Cardiac muscle cell (in vitro differentiated cells and primary cell): Measurements from ENCODE around the gene C13orf46. TPM values are rescaled to one million over a fixed set of nuclear protein-coding genes. Genes with fewer than 3 reads are reported as not detected.
A peak's percentile ranks its signal among the peaks of the same experiment; 100 is the strongest.

Source experiments
- DNase-seq, 2 donors: peaks; one replicate each; pipeline versions ENCODE4 v3.0.0 to v3.0.0-alpha.2; 2010 to 2017; ENCODE audit warnings: low read depth in 1 of 2, low spot score in 1 of 2
- H3K27ac ChIP-seq: fragments of 200-600 bp; sonication (generic); 2 replicates; pipeline ENCODE4 v1.5.1; 2016
- H3K27me3 ChIP-seq: fragments of 200-600 bp; sonication (generic); 2 replicates; pipeline ENCODE4 v1.6.0; 2016; ENCODE audit warnings: control low read depth
- H3K36me3 ChIP-seq: fragments of 200-600 bp; sonication (generic); 2 replicates; pipeline ENCODE4 v1.5.1; 2016; ENCODE audit warnings: control low read depth
- H3K4me1 ChIP-seq: fragments of 200-600 bp; sonication (generic); 2 replicates; pipeline ENCODE4 v1.8.1; 2017; ENCODE audit warnings: low read depth, mild to moderate bottlenecking, mixed run types
- H3K4me3 ChIP-seq: fragments of 200-600 bp; sonication (generic); 2 replicates; pipeline ENCODE4 v1.5.1; 2016; ENCODE audit warnings: mild to moderate bottlenecking
- H3K9me3 ChIP-seq: fragments of 200-600 bp; sonication (generic); 2 replicates; pipeline ENCODE4 v1.5.1; 2017; ENCODE audit warnings: low read depth, mild to moderate bottlenecking, control low read depth
- CTCF ChIP-seq: IDR thresholded peaks from 2 replicates; pipeline ENCODE4 v1.5.1; 2012; ENCODE audit warnings: low read depth, mild to moderate bottlenecking, low read length
- polyA plus RNA-seq: library from polyadenylated mRNA; unstranded; fragments of >200 nt; fragmentation: Nextera tagmentation; extraction: Ambion mirVana; gene quantifications from 2 replicates; pipeline ENCODE4 v1.2.1, GENCODE V29; 2016
- total RNA-seq: library from RNA; depleted of rRNA; stranded (reverse); fragments of >200 nt; gene quantifications from 2 replicates; pipeline ENCODE4 v1.2.3, GENCODE V29; 2016

Gene C13orf46
- total and polyA plus RNA-seq, 2 experiments from 2014 or later, result 0.35 TPM; not detected in 1

- TF ChIP-seq CTCF, result no peak
- no peaks in the 10 kb centered on the region for H3K9me3 ChIP-seq
- no peaks in the 10 kb centered on the region for H3K4me1 ChIP-seq
- DNase-seq, result no peak
- no peaks in the 10 kb centered on the region for H3K27me3 ChIP-seq
- no peaks in the 10 kb centered on the region for H3K36me3 ChIP-seq
- no peak overlapping the region for H3K4me3 ChIP-seq
- H3K27ac ChIP-seq, result no peak overlapping the region
These were observed 23.3 kb upstream of the C13orf46 start for GRCh38 chr13:113996912-113997745.

- no peaks in the 10 kb centered on the region for H3K27me3 ChIP-seq
- TF ChIP-seq CTCF, result no peak
- H3K27ac ChIP-seq, result no peak overlapping the region
These were observed 22.4 kb upstream of the C13orf46 start for GRCh38 chr13:113996081-113996911.

GRCh38 chr13:113995051-113995601 is 21.2 kb upstream of the C13orf46 start:
- H3K9me3 ChIP-seq, result no peaks in the 10 kb centered on the region
- H3K4me1 ChIP-seq, result peaks cover 5% of the 10 kb centered on the region
- peaks cover under 1% of the 10 kb centered on the region for H3K36me3 ChIP-seq
- DNase-seq, result no peak
- H3K4me3 ChIP-seq, result no peak overlapping the region
- no peak for TF ChIP-seq CTCF
- no peak overlapping the region for H3K27ac ChIP-seq
- H3K27me3 ChIP-seq, result no peaks in the 10 kb centered on the region

More at GRCh38 chr13:113996081-113996911, 22.4 kb upstream of the C13orf46 start:
- Histone ChIP-seq H3K9me3 (no peaks in the 10 kb centered on the region), H3K36me3 (no peaks in the 10 kb centered on the region), H3K4me1 (peaks cover 4% of the 10 kb centered on the region), H3K4me3 (no peak overlapping the region)
- DNase-seq, result no peak

GRCh38 chr13:113992276-113993005 is 18.6 kb upstream of the C13orf46 start:
- no peak overlapping the region for H3K4me3 ChIP-seq
- H3K27me3 ChIP-seq, result no peaks in the 10 kb centered on the region
- peaks cover 2% of the 10 kb centered on the region for H3K36me3 ChIP-seq
- H3K4me1 ChIP-seq, result peaks cover 5% of the 10 kb centered on the region
- H3K9me3 ChIP-seq, result no peaks in the 10 kb centered on the region
- no peak overlapping the region for H3K27ac ChIP-seq
- DNase-seq, result no peak
- no peak for TF ChIP-seq CTCF

GRCh38 chr13:113991676-113992179 is 17.9 kb upstream of the C13orf46 start:
- no peak overlapping the region for H3K4me3 ChIP-seq
- H3K9me3 ChIP-seq, result no peaks in the 10 kb centered on the region
- no peaks in the 10 kb centered on the region for H3K27me3 ChIP-seq
- no peak for TF ChIP-seq CTCF
- H3K27ac ChIP-seq, result peak overlapping the region; percentile 54
- H3K36me3 ChIP-seq, result peaks cover 2% of the 10 kb centered on the region
- DNase-seq, result no peak
- peaks cover 5% of the 10 kb centered on the region for H3K4me1 ChIP-seq
